Measurements from ENCODE around the gene PIK3CG.

- TF ChIP-seq CTCF (IDR thresholded peaks at IDR 0.05) (no peak), POLR2A (IDR thresholded peaks at IDR 0.05) (no peak), POLR2AphosphoS5 (IDR thresholded peaks at IDR 0.05) (no peak)
Measured at GRCh38 chr7:106863274-106863997, 1.6 kb upstream of the PIK3CG start.
